GM23338 (cell line): ENCODE results near the gene RPS5. TPM values are rescaled to one million over a fixed set of nuclear protein-coding genes. Genes with fewer than 3 reads are reported as not detected.

Experiments used
- ATAC-seq: fragments of 200-7000 bp; cut with Tn5 transposase; 3 replicates; pipeline ENCODE4 v1.9.1; 2020
- DNase-seq: peaks from one replicate; pipeline ENCODE4 v3.0.0-alpha.2; 2015; ENCODE audit warnings: low spot score
- H2AFZ ChIP-seq: fragments of 200-600 bp; sonication (generic); 2 replicates; pipeline ENCODE4 v1.8.0; 2016; ENCODE audit warnings: antibody characterized with exemption, mild to moderate bottlenecking, moderate library complexity
- H3F3A ChIP-seq: fragments of 200-600 bp; sonication (generic); replicated peaks from 2 replicates; pipeline ENCODE4 v1.8.0; 2017; ENCODE audit warnings: antibody characterized with exemption, mixed run types, low read depth
- H3K27ac ChIP-seq: fragments of 200-600 bp; sonication (generic); 2 replicates; pipeline ENCODE4 v1.6.1; 2016; ENCODE audit warnings: low read depth
- H3K27me3 ChIP-seq: fragments of 200-600 bp; sonication (generic); 2 replicates; pipeline ENCODE4 v1.8.0; 2016; ENCODE audit warnings: mild to moderate bottlenecking, mixed run types, moderate library complexity; ENCODE audit not compliant: insufficient read depth
- H3K36me3 ChIP-seq: fragments of 200-600 bp; sonication (generic); 2 replicates; pipeline ENCODE4 v1.8.0; 2016; ENCODE audit warnings: mild to moderate bottlenecking; ENCODE audit not compliant: insufficient read depth
- H3K4me1 ChIP-seq: fragments of 200-600 bp; sonication (generic); 2 replicates; pipeline ENCODE4 v1.8.0; 2016; ENCODE audit warnings: mild to moderate bottlenecking, moderate library complexity; ENCODE audit not compliant: insufficient read depth
- H3K4me2 ChIP-seq: fragments of 200-600 bp; sonication (generic); 2 replicates; pipeline ENCODE4 v1.7.1; 2017; ENCODE audit warnings: mixed run types
- H3K4me3 ChIP-seq: fragments of 200-600 bp; sonication (generic); 2 replicates; pipeline ENCODE4 v1.6.1; 2016; ENCODE audit warnings: mixed run types
- H3K79me2 ChIP-seq: fragments of 200-600 bp; sonication (generic); replicated peaks from 2 replicates; pipeline ENCODE4 v1.8.0; 2017; ENCODE audit warnings: mild to moderate bottlenecking; ENCODE audit not compliant: insufficient read depth
- H3K9me2 ChIP-seq: fragments of 200-600 bp; sonication (generic); 2 replicates; pipeline ENCODE4 v1.8.0; 2017; ENCODE audit not compliant: insufficient read depth
- H4K20me1 ChIP-seq: fragments of 200-600 bp; sonication (generic); replicated peaks from 2 replicates; pipeline ENCODE4 v1.8.0; 2017; ENCODE audit warnings: mild to moderate bottlenecking; ENCODE audit not compliant: insufficient read depth
- H3K27ac Mint-ChIP-seq: 2 replicates; pipeline ENCODE4 v1.8.0; 2020; ENCODE audit warnings: inconsistent platforms, mild to moderate bottlenecking, moderate library complexity, mixed read lengths
- H3K27me3 Mint-ChIP-seq: 3 replicates; pipeline ENCODE4 v1.8.0; 2022; ENCODE audit warnings: low read depth, mild to moderate bottlenecking, moderate library complexity, mixed read lengths, inconsistent platforms; ENCODE audit not compliant: insufficient read depth, poor library complexity
- H3K36me3 Mint-ChIP-seq: 3 replicates; pipeline ENCODE4 v1.8.0; 2021; ENCODE audit warnings: low read depth, mild to moderate bottlenecking, inconsistent platforms, moderate library complexity, mixed read lengths
- H3K4me1 Mint-ChIP-seq: 3 replicates; pipeline ENCODE4 v1.8.0; 2020; ENCODE audit warnings: mild to moderate bottlenecking, inconsistent platforms, mixed read lengths
- H3K4me3 Mint-ChIP-seq: 3 replicates; pipeline ENCODE4 v1.8.0; 2021; ENCODE audit warnings: moderate library complexity, mild to moderate bottlenecking, inconsistent platforms, mixed read lengths
- H3K9me3 Mint-ChIP-seq: 3 replicates; pipeline ENCODE4 v1.8.0; 2020; ENCODE audit warnings: moderate library complexity, mild to moderate bottlenecking, inconsistent platforms, mixed read lengths
- CREB1 ChIP-seq: fragments of 250-450 bp; sonication (Bioruptor Pico); IDR thresholded peaks from 2 replicates; pipeline ENCODE4 v1.5.0; 2020; ENCODE audit warnings: low read depth, mild to moderate bottlenecking, moderate library complexity
- CTCF ChIP-seq, 2 experiments: fragments of 200-600 bp in 1 of 2; sonication (generic) in 1 of 2; conservative IDR thresholded peaks; 2 replicates each; pipeline versions ENCODE4 v1.5.1 to v1.6.1; 2016 to 2017; ENCODE audit warnings: antibody characterized with exemption in 2 of 2, low read depth in 2 of 2, mild to moderate bottlenecking in 2 of 2, moderate library complexity in 1 of 2
- ETS1 ChIP-seq: IDR thresholded peaks from 2 replicates; pipeline ENCODE4 v1.6.1; 2016; ENCODE audit warnings: antibody characterized with exemption
- EZH2 ChIP-seq: fragments of 200-600 bp; sonication (generic); IDR thresholded peaks from one replicate; pipeline ENCODE4 v1.8.0; 2017; ENCODE audit warnings: antibody characterized with exemption, mild to moderate bottlenecking, low read depth; ENCODE audit not compliant: unreplicated experiment
- EZH2phosphoT487 ChIP-seq: fragments of 200-600 bp; sonication (generic); IDR thresholded peaks from one replicate; pipeline ENCODE4 v1.8.1; 2018; ENCODE audit warnings: antibody characterized with exemption; ENCODE audit not compliant: unreplicated experiment
- JUNB ChIP-seq: IDR thresholded peaks from one replicate; pipeline ENCODE4 v1.6.1; 2016; ENCODE audit warnings: antibody characterized with exemption; ENCODE audit not compliant: unreplicated experiment
- NANOG ChIP-seq: IDR thresholded peaks from 2 replicates; pipeline ENCODE4 v1.6.1; 2016; ENCODE audit warnings: antibody characterized with exemption, borderline replicate concordance
- POLR2AphosphoS5 ChIP-seq: IDR thresholded peaks from 2 replicates; pipeline ENCODE4 v1.6.1; 2016; ENCODE audit warnings: antibody characterized with exemption, low read depth
- REST ChIP-seq: IDR thresholded peaks from one replicate; pipeline ENCODE4 v1.6.1; 2018; ENCODE audit warnings: antibody characterized with exemption; ENCODE audit not compliant: unreplicated experiment
- STAT1 ChIP-seq: IDR thresholded peaks from one replicate; pipeline ENCODE4 v1.6.1; 2016; ENCODE audit warnings: antibody characterized with exemption; ENCODE audit not compliant: unreplicated experiment
- ZNF114 ChIP-seq: fragments of 250-450 bp; sonication (Bioruptor Pico); IDR thresholded peaks from 2 replicates; pipeline ENCODE4 v1.5.0; 2020; ENCODE audit warnings: mild to moderate bottlenecking, moderate library complexity
- ZNF331 ChIP-seq: fragments of 250-450 bp; sonication (Bioruptor Pico); IDR thresholded peaks from 2 replicates; pipeline ENCODE4 v1.5.0; 2020; ENCODE audit warnings: low read depth, mild to moderate bottlenecking, moderate library complexity
- ZNF462 ChIP-seq: fragments of 250-450 bp; sonication (Bioruptor Pico); IDR thresholded peaks from 2 replicates; pipeline ENCODE4 v1.5.0; 2020; ENCODE audit warnings: mild to moderate bottlenecking, moderate library complexity
- polyA plus RNA-seq: library from polyadenylated mRNA; unstranded; fragments of >200 nt; fragmentation: Nextera tagmentation; extraction: Ambion mirVana; gene quantifications from 2 replicates; pipeline ENCODE4 v1.2.1, GENCODE V29; 2016
- total RNA-seq: library from RNA; depleted of rRNA; stranded (reverse); fragments of >200 nt; shearing (Covaris generic); gene quantifications from 2 replicates; pipeline ENCODE4 v1.2.3, GENCODE V29; 2014

RPS5 gene
- total and polyA plus RNA-seq, 2 experiments from 2014 or later: 734 to 2,111 TPM

- Mint-ChIP-seq H3K36me3 (peaks cover 36% of the 10 kb centered on the region), H3K27ac (no peak overlapping the region), H3K4me3 (no peak overlapping the region), H3K27me3 (no peaks in the 10 kb centered on the region), H3K4me1 (no peaks in the 10 kb centered on the region), H3K9me3 (peaks cover 3% of the 10 kb centered on the region; the same call in 2 of the 3 replicates)
- Histone ChIP-seq H3K4me2 (no peak overlapping the region), H3K36me3 (no peaks in the 10 kb centered on the region; the same call in 1 of the 2 replicates), H3K9me2 (no peaks in the 10 kb centered on the region), H3K4me3 (no peak overlapping the region), H3F3A (no peaks in the 10 kb centered on the region), H3K27me3 (no peaks in the 10 kb centered on the region), H2AFZ (no peak overlapping the region), H3K27ac (no peak overlapping the region), H3K79me2 (no peaks in the 10 kb centered on the region), H4K20me1 (no peaks in the 10 kb centered on the region), H3K4me1 (no peaks in the 10 kb centered on the region)
- DNase-seq (no peak), ATAC-seq (no peak)
- TF ChIP-seq STAT1 (no peak), CTCF (conservative IDR thresholded peaks at IDR 0.05; ENCODE audit: low read depth in 2 of 2) (no peak), EZH2 (no peak), CREB1 (CRISPR knock-in tag) (no peak), ZNF462 (CRISPR knock-in tag) (no peak), REST (no peak), POLR2AphosphoS5 (no peak), ZNF114 (CRISPR knock-in tag) (no peak), EZH2phosphoT487 (no peak), ETS1 (no peak), ZNF331 (CRISPR knock-in tag) (no peak), JUNB (no peak), NANOG (no peak)
Observed at GRCh38 chr19:58416604-58417003, 29.5 kb downstream of the RPS5 start.
